Fibroblast of peridontal ligament (primary cell): ENCODE data around the gene RNF111.
A peak's percentile ranks its signal among the peaks of the same experiment; 100 is the strongest.
"Not testable (repeated sequence)": the region's sequence is repeated elsewhere in the genome, so short reads cannot be mapped to it uniquely, and the experiment has no call there.

Experiments
- DNase-seq: peaks from one replicate; pipeline ENCODE4 v3.0.0-alpha.2; 2010; ENCODE audit errors: extremely low read depth

RNF111 gene

DNA sequence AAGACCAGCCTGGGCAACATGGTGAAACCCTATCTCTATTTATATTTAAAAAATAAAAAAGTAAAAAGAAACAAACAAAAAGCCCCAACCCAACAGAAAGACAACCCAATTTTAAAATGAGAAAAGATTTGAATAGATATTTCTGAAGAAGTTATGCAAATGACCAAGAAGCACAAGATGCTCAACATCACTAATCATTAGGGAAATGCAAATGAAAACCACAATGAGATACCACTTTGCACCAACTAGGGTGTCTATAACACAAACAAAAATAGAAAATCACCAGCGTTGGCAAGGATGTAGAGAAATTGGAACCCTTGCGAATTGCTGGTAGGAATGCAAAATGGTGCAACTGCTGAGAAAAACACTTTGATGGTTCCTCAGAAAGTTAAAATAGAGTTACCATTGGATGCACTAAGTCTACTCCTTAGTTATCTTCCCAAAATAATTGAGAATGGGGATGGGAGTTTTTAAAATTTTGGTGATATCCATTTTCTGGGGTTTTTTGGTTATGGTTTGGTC, 71.7 kb downstream of the RNF111 start:
- DNase-seq: no peak

DNA sequence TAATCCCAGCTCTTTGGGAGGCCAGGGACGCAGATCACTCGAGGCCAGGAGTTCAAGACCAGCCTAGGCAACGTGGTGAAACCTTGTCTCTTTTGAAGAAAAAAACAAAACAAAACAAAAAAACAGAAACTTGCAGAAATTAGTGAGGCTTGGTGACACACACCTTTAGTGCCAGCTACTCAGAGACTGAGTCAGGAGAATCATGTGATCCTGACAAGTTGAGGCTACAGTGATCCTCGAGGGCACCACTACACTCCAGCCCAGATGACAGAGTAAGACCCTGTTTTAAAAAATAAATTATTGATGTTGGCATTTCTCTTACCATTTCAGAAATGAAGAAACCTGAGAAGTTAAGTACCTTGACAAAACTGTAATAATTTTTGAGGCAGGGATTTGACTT, 72.9 kb downstream of the RNF111 start:
- no peak for DNase-seq

DNA sequence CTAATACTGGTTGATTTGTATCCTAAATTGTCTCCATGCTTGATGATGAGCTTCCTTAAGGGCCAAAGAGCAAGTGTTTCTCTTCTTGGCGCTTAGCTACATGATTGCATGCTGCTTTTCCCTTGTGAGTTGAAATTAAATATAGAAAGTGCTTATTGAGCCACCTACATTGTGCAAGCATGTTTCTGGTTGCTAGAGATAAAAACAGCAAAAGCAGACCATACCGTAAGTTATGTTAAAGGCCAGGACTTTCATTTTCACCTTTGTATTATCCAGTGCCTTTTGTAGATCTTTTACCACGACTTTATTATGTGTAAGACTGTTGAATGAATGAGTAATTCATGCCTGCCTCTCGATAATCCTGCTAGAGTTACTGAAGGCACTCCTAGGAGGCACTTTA, 75.6 kb downstream of the RNF111 start:
- DNase-seq: peak; percentile 51

DNA sequence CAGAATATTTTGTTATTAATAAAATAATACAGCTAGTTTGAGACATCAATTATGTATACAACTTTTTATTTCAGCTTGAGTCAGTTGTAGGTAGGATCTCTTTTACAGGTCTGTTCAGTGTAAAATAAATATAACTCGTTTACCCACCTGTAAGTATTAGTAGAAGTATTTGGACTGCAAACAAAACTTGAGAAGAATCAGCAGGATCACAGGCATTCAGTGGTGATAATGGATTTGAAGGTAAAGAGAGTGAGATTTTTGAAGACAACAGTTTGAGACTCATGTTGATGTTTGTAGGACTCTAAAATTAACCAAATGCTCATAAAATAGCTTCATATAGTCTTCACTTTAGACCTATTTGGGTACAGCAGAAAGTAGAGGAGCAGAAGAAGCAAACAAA, 82.0 kb downstream of the RNF111 start:
- DNase-seq: no peak

DNA sequence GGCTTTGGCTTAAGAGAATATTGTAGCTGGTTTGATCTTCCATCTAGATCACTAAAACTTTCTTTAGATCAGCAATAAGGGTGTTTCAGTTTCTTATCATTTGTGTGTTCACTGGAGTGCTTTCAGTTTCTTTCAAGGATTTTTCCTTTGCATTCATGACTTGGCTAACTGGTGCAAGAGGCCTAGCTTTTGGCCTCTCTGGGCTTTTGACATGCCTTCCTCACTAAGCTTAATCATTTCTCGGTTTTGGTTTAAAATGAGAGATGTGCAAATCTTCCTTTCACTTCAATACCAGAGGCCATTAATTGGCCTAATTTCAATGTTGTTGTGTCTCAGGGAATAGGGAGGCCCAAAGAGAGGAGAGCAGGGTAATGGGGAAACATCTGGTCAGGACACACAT, 87.1 kb downstream of the RNF111 start:
- DNase-seq: no peak

DNA sequence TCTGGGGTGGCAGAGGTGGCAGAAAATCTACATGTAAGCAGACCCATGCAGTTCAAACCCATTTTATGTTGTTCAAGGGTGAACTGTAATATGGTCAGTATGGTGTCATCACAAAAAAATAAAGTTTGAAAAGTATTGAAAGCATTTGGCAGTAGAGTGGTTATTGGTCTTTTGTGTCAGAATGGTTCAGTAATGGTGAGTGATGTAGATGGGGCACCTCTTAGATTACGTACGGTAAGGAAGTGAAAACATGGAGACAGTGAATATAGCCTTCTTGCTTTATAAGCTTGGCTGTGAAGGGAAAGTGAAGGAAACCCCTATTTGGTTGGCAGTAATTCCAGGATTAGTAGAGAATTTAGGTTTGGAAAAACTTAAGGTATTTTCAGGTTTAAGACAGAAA, 100.3 kb downstream of the RNF111 start:
- DNase-seq: no peak

DNA sequence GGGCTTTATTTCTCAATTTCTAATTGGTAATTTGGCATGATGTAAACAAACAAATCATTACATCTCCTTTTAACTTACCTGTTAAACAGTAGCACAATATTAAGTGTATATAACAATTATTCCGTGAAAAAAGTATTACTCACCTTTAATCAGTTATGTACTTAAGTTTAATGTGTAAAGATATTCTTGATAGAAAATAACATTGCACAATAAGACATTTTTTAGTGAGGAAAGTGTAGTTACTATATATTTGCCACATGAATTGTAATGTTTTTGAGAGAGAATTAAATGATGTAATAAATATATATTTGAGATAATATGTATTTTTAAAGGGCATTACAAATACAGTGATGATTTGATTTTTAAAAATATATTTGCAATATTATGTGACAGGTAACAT, 106.6 kb downstream of the RNF111 start:
- no peak for DNase-seq

DNA sequence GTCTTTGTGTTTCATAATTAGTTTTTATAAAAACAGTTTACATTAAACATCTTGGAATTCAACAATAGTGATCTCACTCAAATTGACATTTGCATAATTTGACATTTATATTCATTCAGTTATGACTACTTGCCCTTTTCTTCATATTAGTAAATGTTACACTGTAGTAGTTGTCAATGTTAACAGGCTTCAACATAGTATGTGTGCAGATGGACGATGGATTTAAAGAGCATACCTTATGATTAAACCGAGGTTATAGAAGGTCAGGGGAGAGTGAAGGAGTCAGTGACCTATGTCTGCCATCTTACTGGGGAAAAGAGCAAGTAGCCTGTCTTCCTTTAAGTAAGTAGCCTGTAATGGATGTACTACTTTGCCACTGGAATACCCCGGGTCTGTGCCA, 109.0 kb downstream of the RNF111 start:
- DNase-seq: no peak

DNA sequence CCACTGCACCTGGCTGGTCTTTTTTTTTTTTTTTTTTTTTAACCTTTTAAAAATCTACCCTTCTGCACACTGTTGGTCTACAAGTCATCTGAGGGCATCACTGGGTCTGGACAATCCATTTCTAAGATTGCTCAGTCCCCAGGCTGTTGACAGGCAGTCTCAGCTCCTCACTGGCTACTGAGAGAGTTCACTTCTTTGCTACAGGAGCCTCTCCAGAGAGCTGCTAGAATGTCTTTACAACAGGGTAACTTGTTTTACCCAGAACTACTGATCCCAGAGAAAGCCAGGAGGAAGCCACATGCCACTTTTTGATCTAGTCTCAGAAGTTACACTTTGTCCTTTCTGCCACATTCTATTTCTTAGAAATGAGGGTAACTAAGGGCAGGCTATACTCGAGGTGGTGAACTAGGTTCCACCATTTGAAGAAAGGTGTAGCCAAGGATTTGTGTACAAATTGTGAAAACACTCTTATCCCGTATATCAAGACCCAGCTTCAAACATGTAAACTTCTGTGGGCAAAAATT, 111.8 kb downstream of the RNF111 start:
- no peak for DNase-seq

DNA sequence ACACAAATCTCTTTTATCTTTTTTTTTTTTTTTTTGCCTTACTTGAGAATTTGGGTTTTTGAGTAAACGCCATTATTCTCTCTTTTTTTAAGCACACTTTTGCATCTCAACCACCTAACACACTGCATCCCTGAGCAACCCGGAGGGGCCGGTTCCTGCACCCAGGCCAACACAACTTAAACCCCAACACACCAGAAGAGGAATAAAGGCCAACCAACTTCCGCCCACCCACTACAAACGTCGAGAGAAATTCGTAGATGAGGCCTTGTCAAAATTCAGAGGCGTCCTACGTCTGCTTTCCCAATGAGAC, 117.1 kb downstream of the RNF111 start:
- no peak for DNase-seq

DNA sequence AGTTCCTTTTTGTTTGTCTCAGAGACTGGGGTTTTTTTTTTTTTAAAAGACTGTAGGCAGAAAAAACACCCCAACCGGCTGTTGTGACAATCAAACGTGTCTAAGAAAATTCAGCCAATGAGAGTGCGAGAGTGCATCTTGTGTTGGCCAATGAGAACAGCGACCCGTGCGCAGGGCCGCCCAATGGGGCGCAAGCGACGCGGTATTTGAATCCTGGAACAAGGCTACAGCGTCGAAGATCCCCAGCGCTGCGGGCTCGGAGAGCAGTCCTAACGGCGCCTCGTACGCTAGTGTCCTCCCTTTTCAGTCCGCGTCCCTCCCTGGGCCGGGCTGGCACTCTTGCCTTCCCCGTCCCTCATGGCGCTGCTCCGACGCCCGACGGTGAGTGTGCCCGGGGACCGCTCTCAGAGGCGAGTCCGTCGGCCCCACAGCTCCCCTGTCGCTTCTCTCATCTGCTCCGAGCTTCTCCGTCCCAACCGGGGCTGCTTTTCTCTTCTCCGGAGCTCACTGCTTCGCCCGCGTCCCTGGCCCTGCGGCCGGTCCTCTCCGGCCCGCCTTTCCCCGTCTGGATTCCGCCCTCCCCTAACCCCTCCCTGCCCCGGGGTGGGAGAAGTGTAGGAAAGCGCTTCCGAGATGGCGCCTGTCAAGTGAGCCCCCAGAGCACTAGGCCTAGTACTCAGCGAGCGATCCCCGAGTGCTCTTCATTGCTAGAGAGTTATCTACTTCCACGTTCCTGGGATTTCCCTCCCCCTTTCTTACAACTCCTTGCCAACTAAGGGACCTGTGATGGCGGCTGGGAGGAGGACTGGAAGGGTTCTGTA, 117.7 kb downstream of the RNF111 start, which contains the start of gene CCNB2:
CCNB2 (plus strand) TSS at position 235 of the 821 bp plus-strand sequence; CDS start at position 358, 123 bp downstream.
- peak; percentile 95 for DNase-seq

DNA sequence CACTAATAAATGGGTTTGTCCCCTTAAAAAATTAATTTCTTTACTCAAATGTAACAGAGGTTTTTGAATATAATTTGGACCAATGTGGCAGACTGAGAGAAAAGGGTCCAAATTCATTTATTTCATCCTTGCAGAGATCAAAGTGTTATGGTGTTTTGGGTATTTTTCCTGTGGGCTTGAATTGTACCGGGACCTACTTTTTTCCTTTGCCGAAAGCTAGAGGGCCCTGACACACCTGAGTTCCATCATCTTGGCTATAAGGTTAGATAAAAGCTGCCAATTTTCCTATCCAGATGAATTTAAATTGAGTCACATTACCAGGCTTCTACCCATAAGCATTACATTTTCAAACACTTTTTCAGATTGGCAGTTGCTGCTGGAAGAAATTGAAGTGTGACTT, 118.4 kb downstream of the RNF111 start:
- no peak for DNase-seq

DNA sequence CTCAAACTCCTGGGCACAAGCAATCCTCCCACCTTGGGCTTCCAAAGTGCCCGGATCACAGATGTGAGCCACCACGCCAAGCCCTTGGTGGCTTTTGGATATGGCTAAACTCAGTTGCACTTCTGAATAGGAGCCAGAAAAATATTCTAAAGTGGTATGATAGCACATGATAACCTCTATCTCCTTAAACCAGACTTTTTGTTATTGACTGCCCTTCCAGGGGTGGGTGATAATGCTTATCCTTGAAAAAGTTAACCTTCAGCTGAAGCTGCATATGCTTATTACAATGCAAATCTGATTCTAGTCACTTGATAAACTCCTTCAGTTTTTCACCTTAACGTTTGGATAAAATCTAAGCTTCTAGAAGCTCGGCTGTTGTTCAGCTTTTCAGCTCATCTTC, 123.8 kb downstream of the RNF111 start:
- no peak for DNase-seq

DNA sequence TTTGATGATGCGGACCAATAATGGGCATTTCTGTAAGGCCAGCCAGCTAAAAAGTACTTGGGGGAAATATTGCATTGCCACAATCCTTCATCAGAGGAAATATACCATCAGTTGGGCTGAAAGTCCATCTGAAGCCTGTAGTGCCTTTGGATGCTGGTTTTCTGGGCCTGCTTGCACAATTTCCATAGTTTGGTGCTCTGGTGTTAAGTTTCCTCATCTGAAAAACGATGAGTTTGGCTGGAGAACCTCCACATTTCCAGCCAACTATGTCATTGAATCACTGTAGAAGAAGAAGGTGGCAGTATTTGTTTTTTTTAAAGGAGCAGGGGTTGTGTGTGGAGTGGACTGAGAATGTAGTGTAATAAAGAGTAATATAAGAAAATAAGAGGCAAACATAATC, 127.6 kb downstream of the RNF111 start:
- peak; percentile 43 for DNase-seq

DNA sequence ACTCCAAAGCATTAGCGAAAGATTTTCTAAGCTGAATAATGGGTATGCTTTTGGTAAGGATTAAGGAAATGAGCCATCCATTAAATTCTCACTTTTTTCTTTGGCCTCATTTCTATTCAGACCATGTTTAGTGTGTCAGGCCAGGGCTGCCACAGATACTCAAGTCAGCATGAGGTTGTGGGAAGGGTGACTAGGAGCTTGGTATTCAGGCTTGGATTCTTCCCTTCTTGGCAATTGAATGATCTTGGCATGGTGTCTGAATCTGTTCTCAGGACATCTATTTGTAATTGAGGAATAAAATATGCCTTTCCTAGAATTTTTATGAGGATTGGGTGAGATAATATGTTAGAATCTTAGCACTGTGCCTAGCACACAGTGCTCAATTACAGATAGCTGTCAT, 128.7 kb downstream of the RNF111 start:
- peak; percentile 74 for DNase-seq

DNA sequence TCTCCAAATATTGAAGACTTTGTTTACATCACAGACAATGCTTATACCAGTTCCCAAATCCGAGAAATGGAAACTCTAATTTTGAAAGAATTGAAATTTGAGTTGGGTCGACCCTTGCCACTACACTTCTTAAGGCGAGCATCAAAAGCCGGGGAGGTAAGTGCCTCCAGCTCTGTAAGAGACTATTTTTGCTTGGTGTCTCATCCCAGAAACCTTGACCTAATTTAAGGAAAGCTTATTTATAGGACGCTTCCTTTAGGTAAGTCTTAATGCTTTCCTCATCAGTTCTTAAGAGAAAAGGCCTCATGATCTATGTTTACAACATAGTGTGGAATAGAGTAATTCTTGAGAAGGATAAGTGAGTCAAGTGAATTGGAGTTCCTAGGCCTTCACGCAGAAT, 129.3 kb downstream of the RNF111 start:
- no peak for DNase-seq

DNA sequence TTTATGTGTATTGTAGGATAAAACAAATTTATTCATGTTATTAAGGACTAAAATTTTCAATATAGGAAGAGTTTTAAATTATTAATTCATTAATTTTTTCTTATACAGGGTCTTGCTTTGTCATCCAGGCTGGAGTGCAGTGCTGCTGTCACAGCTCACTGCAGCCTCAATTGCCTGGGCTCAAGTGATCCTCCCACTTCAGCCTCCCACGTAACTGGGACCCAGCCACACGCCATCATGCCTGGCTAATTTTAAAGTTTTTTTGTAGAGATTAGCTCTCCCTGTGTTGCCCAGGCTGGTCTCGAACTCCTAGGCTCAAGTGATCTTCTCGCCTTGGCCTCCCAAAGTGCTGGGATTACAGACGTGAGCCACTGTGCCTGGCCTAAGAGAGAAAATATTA, 132.2 kb downstream of the RNF111 start:
- DNase-seq: no peak

DNA sequence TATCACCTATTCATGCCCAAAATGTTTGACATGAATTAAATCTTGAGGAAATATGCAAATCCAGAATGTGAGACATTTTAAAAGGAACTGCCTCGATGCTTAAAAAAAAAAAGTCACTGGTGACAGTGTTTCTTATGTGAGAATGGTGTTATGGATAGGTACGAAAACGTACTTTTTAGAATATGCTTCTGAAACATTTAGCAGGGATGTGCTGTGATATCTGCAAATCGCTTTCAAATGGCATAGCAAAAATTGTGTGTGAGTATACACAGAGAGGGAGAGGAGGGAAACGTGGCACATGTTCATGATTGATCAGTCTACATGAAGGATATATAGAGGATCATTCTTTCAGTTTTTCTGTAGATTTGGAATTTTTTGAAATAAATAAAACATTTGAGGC, 133.5 kb downstream of the RNF111 start:
- DNase-seq: no peak

DNA sequence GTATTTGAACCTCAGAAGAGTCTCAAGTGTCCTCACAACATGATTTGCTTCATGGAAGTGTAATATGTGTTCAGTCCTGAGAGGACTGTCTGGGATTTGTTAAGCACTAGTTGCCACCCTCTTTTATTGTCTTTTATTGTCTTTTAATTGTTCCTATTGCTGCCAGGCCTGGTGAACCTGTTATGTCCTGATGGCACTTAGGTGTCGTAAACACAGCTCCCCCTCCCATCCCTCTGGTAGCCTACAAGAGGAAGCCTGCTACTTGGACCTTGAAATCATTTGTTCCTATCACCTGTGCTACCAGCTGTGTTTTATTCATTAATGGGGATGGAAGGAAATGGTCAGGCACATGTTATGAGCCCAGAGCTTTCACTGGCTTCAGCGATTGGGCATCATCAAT, 136.8 kb downstream of the RNF111 start:
- DNase-seq: no peak

DNA sequence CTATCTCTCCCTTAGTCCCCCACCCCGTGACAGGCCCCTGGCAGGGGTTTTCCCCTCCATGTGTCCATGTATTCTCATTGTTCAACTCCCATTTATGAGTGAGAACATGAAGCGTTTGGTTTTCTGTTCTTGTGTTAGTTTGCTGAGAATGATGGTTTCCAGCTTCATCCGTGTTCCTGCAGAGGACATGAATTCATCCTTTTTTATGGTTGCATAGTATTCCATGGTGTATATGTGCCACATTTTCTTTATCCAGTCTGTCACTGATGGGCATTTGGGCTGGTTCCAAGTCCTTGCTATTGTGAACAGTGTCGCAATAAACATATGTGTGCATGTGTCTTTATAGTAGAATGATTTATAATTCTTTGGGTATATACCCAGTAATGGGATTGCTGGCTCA, 138.2 kb downstream of the RNF111 start:
- DNase-seq: not testable (repeated sequence)

DNA sequence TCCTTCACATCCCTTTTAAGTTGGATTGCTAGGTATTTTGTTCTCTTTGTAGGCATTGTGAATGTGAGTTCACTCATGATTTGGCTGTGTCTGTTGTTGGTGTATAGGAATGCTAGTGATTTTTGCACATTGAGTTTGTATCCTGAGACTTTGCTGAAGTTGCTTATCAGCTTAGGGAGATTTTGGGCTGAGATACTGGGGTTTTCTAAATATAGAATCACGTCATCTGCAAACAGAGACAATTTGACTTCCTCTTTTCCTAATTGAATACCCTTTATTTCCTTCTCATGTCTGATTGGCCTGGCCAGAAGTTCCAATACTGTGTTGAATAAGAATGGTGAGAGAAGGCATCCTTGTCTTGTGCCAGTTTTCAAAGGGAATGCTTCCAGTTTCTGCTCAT, 139.8 kb downstream of the RNF111 start:
- not testable (repeated sequence) for DNase-seq

DNA sequence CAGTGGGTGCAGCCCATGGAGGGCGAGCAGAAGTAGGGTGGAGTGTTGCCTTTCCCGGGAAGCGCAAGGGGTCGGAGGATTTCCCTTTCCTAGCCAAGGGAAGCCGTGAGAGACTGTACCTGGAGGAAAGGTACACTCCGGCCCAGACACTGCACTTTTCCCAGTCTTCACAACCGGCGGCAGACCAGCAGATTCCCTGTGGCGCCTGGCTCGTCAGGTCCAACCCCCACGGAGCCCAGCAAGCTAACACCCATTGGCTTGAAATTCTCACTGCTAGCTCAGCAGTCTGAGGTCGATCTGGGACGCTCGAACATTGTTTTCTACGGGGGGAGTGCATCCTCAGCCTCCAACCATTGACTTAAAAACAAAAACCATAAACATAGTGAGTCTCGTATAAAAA, 144.0 kb downstream of the RNF111 start:
- no peak for DNase-seq

DNA sequence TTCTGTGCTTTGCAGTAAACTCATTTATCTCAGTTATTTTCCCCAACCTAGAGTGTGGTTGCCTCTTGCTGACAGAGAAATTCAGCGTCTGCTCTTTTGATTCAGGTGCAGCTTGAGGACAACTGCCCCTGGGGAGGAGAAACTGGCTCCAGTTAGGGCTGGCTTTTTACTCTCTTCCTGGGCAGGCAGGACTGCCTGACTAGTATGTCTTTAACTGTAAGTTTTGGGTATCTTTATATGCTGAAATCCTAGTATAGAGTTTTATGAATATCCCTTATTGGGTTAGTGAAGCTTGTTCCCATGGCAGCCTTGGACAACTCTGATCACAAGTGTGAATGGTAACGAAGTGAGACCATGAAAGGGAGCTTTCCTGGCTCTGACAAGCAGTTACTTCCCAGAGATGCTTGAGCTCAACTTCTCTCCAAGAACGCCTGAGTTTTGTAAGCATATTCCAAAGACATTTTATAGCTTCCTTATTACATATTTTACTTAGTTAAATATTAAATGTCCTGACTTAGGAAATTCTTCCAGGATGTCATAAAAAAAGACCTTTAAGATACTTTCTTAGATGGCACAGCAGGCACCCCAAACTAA, 144.6 kb downstream of the RNF111 start:
- no peak for DNase-seq
